Left kidney (tissue), 2 donors: Measurements from ENCODE around the gene AQP1. TPM values are rescaled to one million over a fixed set of nuclear protein-coding genes. Genes with fewer than 3 reads are reported as not detected.
A peak's percentile ranks its signal among the peaks of the same experiment; 100 is the strongest.

Experiments used
- DNase-seq: peaks from one replicate; pipeline ENCODE4 v3.0.0-alpha.2; 2013
- polyA plus RNA-seq: library from polyadenylated mRNA; unstranded; fragments of 120-200 nt; gene quantifications from one replicate; pipeline ENCODE4 v1.2.1, GENCODE V29; 2013; ENCODE audit not compliant: insufficient read length

AQP1 gene
- polyA plus RNA-seq, 1 donor = 184 TPM

GRCh38 chr7:30880941-30881340 lies 30.7 kb upstream of the AQP1 start:
- no peak for DNase-seq

GRCh38 chr7:30881448-30881847 lies 30.2 kb upstream of the AQP1 start:
- no peak for DNase-seq

- no peak for DNase-seq
These were observed 26.8 kb upstream of the AQP1 start for GRCh38 chr7:30884881-30885280.

- no peak for DNase-seq
These were observed 25.0 kb upstream of the AQP1 start for GRCh38 chr7:30886608-30887011.

- no peak for DNase-seq
These were observed 24.2 kb upstream of the AQP1 start for GRCh38 chr7:30887464-30887872.

- no peak for DNase-seq
These were observed 22.9 kb upstream of the AQP1 start for GRCh38 chr7:30888747-30889146.

GRCh38 chr7:30890226-30890625 lies 21.4 kb upstream of the AQP1 start:
- DNase-seq = no peak

- DNase-seq = peak; percentile 81
These were observed 18.3 kb upstream of the AQP1 start for GRCh38 chr7:30893357-30893756.

GRCh38 chr7:30894009-30894408 lies 17.6 kb upstream of the AQP1 start:
- no peak for DNase-seq

- DNase-seq = no peak
These were observed 16.6 kb upstream of the AQP1 start for GRCh38 chr7:30894866-30895605.

GRCh38 chr7:30896036-30896435 lies 15.6 kb upstream of the AQP1 start:
- DNase-seq = no peak

GRCh38 chr7:30896783-30897637 lies 14.6 kb upstream of the AQP1 start:
- DNase-seq = no peak

GRCh38 chr7:30897770-30898169 lies 13.9 kb upstream of the AQP1 start:
- no peak for DNase-seq

- no peak for DNase-seq
These were observed 13.2 kb upstream of the AQP1 start for GRCh38 chr7:30898411-30898810.

GRCh38 chr7:30899066-30899465 lies 12.6 kb upstream of the AQP1 start:
- DNase-seq = no peak

- DNase-seq = no peak
These were observed 12.0 kb upstream of the AQP1 start for GRCh38 chr7:30899630-30900029.

- DNase-seq = no peak
These were observed 11.6 kb upstream of the AQP1 start for GRCh38 chr7:30900053-30900452.

GRCh38 chr7:30900803-30901362 lies 10.8 kb upstream of the AQP1 start:
- DNase-seq = no peak

- DNase-seq = no peak
These were observed 9.8 kb upstream of the AQP1 start for GRCh38 chr7:30901856-30902255.

GRCh38 chr7:30902466-30902865 lies 9.2 kb upstream of the AQP1 start:
- no peak for DNase-seq

- no peak for DNase-seq
These were observed 8.5 kb upstream of the AQP1 start for GRCh38 chr7:30903146-30903545.

GRCh38 chr7:30904561-30904960 lies 7.1 kb upstream of the AQP1 start:
- DNase-seq = no peak
